Measurements from ENCODE around the gene FDX1. TPM values are rescaled to one million over a fixed set of nuclear protein-coding genes. Genes with fewer than 3 reads are reported as not detected.

The FDX1 gene
- total RNA-seq, 2 donors from 2014 or later: 11.8 to 12.1 TPM

- no peak for DNase-seq
- Mint-ChIP-seq H3K9me3 (peaks cover 32% of the 10 kb centered on the region), H3K4me1 (no peaks in the 10 kb centered on the region), H3K36me3 (ENCODE audit: low read depth) (no peaks in the 10 kb centered on the region), H3K27ac (no peak overlapping the region), H3K4me3 (no peak overlapping the region), H3K27me3 (ENCODE audit: insufficient read depth) (peaks cover 3% of the 10 kb centered on the region)
- Histone ChIP-seq H3K27me3 (ENCODE audit: control insufficient read depth, insufficient read depth, low read length, poor library complexity, severe bottlenecking) (no peaks in the 10 kb centered on the region), H3K36me3 (ENCODE audit: control insufficient read depth, insufficient read depth, low read length) (no peaks in the 10 kb centered on the region), H3K4me3 (ENCODE audit: low read length) (no peak overlapping the region), H3K9me3 (ENCODE audit: control insufficient read depth, low read length) (peaks cover 20% of the 10 kb centered on the region), H3K27ac (ENCODE audit: low read depth, low read length) (no peak overlapping the region), H3K4me1 (ENCODE audit: control insufficient read depth, insufficient read depth, low read length) (no peaks in the 10 kb centered on the region), H3K9ac (ENCODE audit: extremely low read depth, low read length, poor library complexity, severe bottlenecking) (no peak overlapping the region)
- WGBS, 2 experiments (ENCODE audit: insufficient coverage in 1 of 2, insufficient read length in 1 of 2): 95 to 100% methylated on average over 1 to 2 of the region's 3 CpGs
- no peak for TF ChIP-seq CTCF (conservative IDR thresholded peaks at IDR 0.05)
These were observed 4.8 kb upstream of the FDX1 start for GRCh38 chr11:110424775-110425444.

- no peaks in the 10 kb centered on the region for H3K36me3 Mint-ChIP-seq (ENCODE audit: low read depth)
These were observed 3.8 kb upstream of the FDX1 start for GRCh38 chr11:110425751-110426545.

GRCh38 chr11:110428040-110428439 is 1.7 kb upstream of the FDX1 start:
- Histone ChIP-seq H3K27ac (ENCODE audit: low read depth, low read length) (no peak overlapping the region), H3K4me1 (ENCODE audit: control insufficient read depth, insufficient read depth, low read length) (peaks cover 3% of the 10 kb centered on the region), H3K27me3 (ENCODE audit: control insufficient read depth, insufficient read depth, low read length, poor library complexity, severe bottlenecking) (no peaks in the 10 kb centered on the region), H3K36me3 (ENCODE audit: control insufficient read depth, insufficient read depth, low read length) (no peaks in the 10 kb centered on the region), H3K4me3 (ENCODE audit: low read length) (no peak overlapping the region), H3K9ac (ENCODE audit: extremely low read depth, low read length, poor library complexity, severe bottlenecking) (no peak overlapping the region), H3K9me3 (ENCODE audit: control insufficient read depth, low read length) (no peaks in the 10 kb centered on the region)
- no peak overlapping the region for H3K27ac Mint-ChIP-seq
- WGBS, 2 experiments (ENCODE audit: insufficient coverage in 1 of 2, insufficient read length in 1 of 2): 92% methylated on average over 1 to 2 of the region's 2 CpGs
- H3K4me3 Mint-ChIP-seq: no peak overlapping the region
- peaks cover 12% of the 10 kb centered on the region for H3K4me1 Mint-ChIP-seq
- no peak for DNase-seq
- peaks cover 3% of the 10 kb centered on the region for H3K27me3 Mint-ChIP-seq (ENCODE audit: insufficient read depth)
- H3K36me3 Mint-ChIP-seq (ENCODE audit: low read depth): no peaks in the 10 kb centered on the region
- peaks cover 3% of the 10 kb centered on the region for H3K9me3 Mint-ChIP-seq
- no peak for TF ChIP-seq CTCF (conservative IDR thresholded peaks at IDR 0.05)

More at GRCh38 chr11:110425751-110426545, 3.8 kb upstream of the FDX1 start:
- WGBS, 2 experiments (ENCODE audit: insufficient coverage in 1 of 2, insufficient read length in 1 of 2): 94 to 98% methylated on average over 7 to 9 of the region's 9 CpGs
- Histone ChIP-seq H3K36me3 (ENCODE audit: control insufficient read depth, insufficient read depth, low read length) (no peaks in the 10 kb centered on the region), H3K4me3 (ENCODE audit: low read length) (no peak overlapping the region), H3K4me1 (ENCODE audit: control insufficient read depth, insufficient read depth, low read length) (no peaks in the 10 kb centered on the region), H3K27ac (ENCODE audit: low read depth, low read length) (no peak overlapping the region), H3K27me3 (ENCODE audit: control insufficient read depth, insufficient read depth, low read length, poor library complexity, severe bottlenecking) (no peaks in the 10 kb centered on the region), H3K9ac (ENCODE audit: extremely low read depth, low read length, poor library complexity, severe bottlenecking) (no peak overlapping the region), H3K9me3 (ENCODE audit: control insufficient read depth, low read length) (peaks cover 11% of the 10 kb centered on the region)
- no peak overlapping the region for H3K4me3 Mint-ChIP-seq
- H3K9me3 Mint-ChIP-seq: peaks cover 21% of the 10 kb centered on the region
- H3K4me1 Mint-ChIP-seq: peaks cover 3% of the 10 kb centered on the region
- TF ChIP-seq CTCF (conservative IDR thresholded peaks at IDR 0.05): no peak
- H3K27ac Mint-ChIP-seq: no peak overlapping the region
- no peak for DNase-seq
- H3K27me3 Mint-ChIP-seq (ENCODE audit: insufficient read depth): peaks cover 3% of the 10 kb centered on the region

Data from endodermal cell (in vitro differentiated cells).